ENCODE data around the gene ZNF793.

Gene ZNF793

GRCh38 chr19:37565370-37565669 lies 58.6 kb downstream of the ZNF793 start:
- DNase-seq (ENCODE audit: low read depth) = no peak

GRCh38 chr19:37572203-37572602 lies 65.5 kb downstream of the ZNF793 start:
- no peak for DNase-seq (ENCODE audit: low read depth)

- no peak for DNase-seq (ENCODE audit: low read depth)
Observed at GRCh38 chr19:37583340-37583739, 76.6 kb downstream of the ZNF793 start.
